HK-2 (cell line): ENCODE results near the gene TMEM132A.
A peak's percentile ranks its signal among the peaks of the same experiment; 100 is the strongest.

Experiments
- DNase-seq: peaks from one replicate; pipeline ENCODE4 v3.0.0-alpha.2; 2018; ENCODE audit not compliant: unreplicated experiment

The TMEM132A gene

GRCh38 chr11:60924110-60924905, at the start of gene TMEM132A:
TSS of gene TMEM132A (plus strand) at chr11:60924460. CDS start at chr11:60924634, 174 bp downstream.
- peak; percentile 64 for DNase-seq

- DNase-seq: no peak
Measured at GRCh38 chr11:60875366-60876167, 48.7 kb upstream of the TMEM132A start.

- DNase-seq: no peak
Measured at GRCh38 chr11:60876168-60876485, 48.1 kb upstream of the TMEM132A start.

- no peak for DNase-seq
Measured at GRCh38 chr11:60878245-60879101, 45.8 kb upstream of the TMEM132A start.

GRCh38 chr11:60879104-60879503, 45.2 kb upstream of the TMEM132A start:
- DNase-seq: no peak

- DNase-seq: no peak
Measured at GRCh38 chr11:60879971-60880588, 44.2 kb upstream of the TMEM132A start.

- no peak for DNase-seq
Measured at GRCh38 chr11:60880643-60881282, 43.5 kb upstream of the TMEM132A start.

GRCh38 chr11:60887556-60887955, 36.7 kb upstream of the TMEM132A start:
- DNase-seq: peak; percentile 13

- DNase-seq: no peak
Measured at GRCh38 chr11:60889869-60890311, 34.4 kb upstream of the TMEM132A start.

- DNase-seq: no peak
Measured at GRCh38 chr11:60890696-60891095, 33.6 kb upstream of the TMEM132A start.

GRCh38 chr11:60891103-60891741, 33.0 kb upstream of the TMEM132A start:
- no peak for DNase-seq

- no peak for DNase-seq
Measured at GRCh38 chr11:60895687-60896086, 28.6 kb upstream of the TMEM132A start.

- no peak for DNase-seq
Measured at GRCh38 chr11:60897496-60897895, 26.8 kb upstream of the TMEM132A start.

GRCh38 chr11:60899046-60899936, 25.0 kb upstream of the TMEM132A start:
- peak; percentile 31 for DNase-seq

GRCh38 chr11:60899977-60900376, 24.3 kb upstream of the TMEM132A start:
- DNase-seq: no peak

- DNase-seq: no peak
Measured at GRCh38 chr11:60900673-60901404, 23.4 kb upstream of the TMEM132A start.

GRCh38 chr11:60902625-60903024, 21.6 kb upstream of the TMEM132A start:
- DNase-seq: no peak

- DNase-seq: no peak
Measured at GRCh38 chr11:60905047-60905446, 19.2 kb upstream of the TMEM132A start.

GRCh38 chr11:60905551-60906113, 18.6 kb upstream of the TMEM132A start:
- DNase-seq: no peak
